ENCODE measurements around the gene UTS2B. TPM values are rescaled to one million over a fixed set of nuclear protein-coding genes. Genes with fewer than 3 reads are reported as not detected.

Gene UTS2B
- total RNA-seq, 2 experiments from 2014 or later, result not detected

- Histone ChIP-seq H3K36me3 (ENCODE audit: insufficient read depth, low read length) (no peaks in the 10 kb centered on the region), H3K4me1 (ENCODE audit: insufficient read depth, low read length) (no peaks in the 10 kb centered on the region), H3K27me3 (ENCODE audit: control insufficient read depth in 1 of 2, insufficient read depth in 2 of 2, low read length in 2 of 2) (no peaks in the 10 kb centered on the region), H3K4me3 (ENCODE audit: low read length) (no peak overlapping the region), H3K9me3 (ENCODE audit: control insufficient read depth in 1 of 2, insufficient read depth in 1 of 2, low read length in 2 of 2) (no peaks in the 10 kb centered on the region), H3K27ac (ENCODE audit: low read depth in 1 of 2, low read length in 2 of 2) (no peak overlapping the region)
- DNase-seq (no peak), ATAC-seq (ENCODE audit: poor library complexity) (no peak)
- no peaks in the 10 kb centered on the region for H3K9me3 Mint-ChIP-seq
- H3K4me3 Mint-ChIP-seq, result no peak overlapping the region
- ChIA-PET CTCF (interaction anchor here (1.4 kb wide), 1 partner anchor 15 kb away, joined by 3 read pairs; no protein-coding TSS in a partner anchor), POLR2A (no interaction called here)
- peaks cover 17% of the 10 kb centered on the region for H3K36me3 Mint-ChIP-seq (ENCODE audit: low read depth)
- intact Hi-C loops (cut with DNase I, micrococcal nuclease), result no loop called here
- H3K27ac Mint-ChIP-seq, result no peak overlapping the region
- no peaks in the 10 kb centered on the region for H3K27me3 Mint-ChIP-seq
- peaks cover 22% of the 10 kb centered on the region for H3K4me1 Mint-ChIP-seq (ENCODE audit: low read depth)
- no peak for TF ChIP-seq CTCF (IDR thresholded peaks at IDR 0.05)
These were observed 28.6 kb upstream of the UTS2B start for GRCh38 chr3:191358929-191359328.

- Mint-ChIP-seq H3K4me1 (ENCODE audit: low read depth) (peaks cover 22% of the 10 kb centered on the region), H3K27me3 (no peaks in the 10 kb centered on the region), H3K27ac (no peak overlapping the region), H3K4me3 (no peak overlapping the region), H3K36me3 (ENCODE audit: low read depth) (peaks cover 17% of the 10 kb centered on the region), H3K9me3 (no peaks in the 10 kb centered on the region)
- ATAC-seq (ENCODE audit: poor library complexity), result no peak
- intact Hi-C loops (cut with DNase I, micrococcal nuclease), result no loop called here
- H3K9me3 ChIP-seq (ENCODE audit: control insufficient read depth in 1 of 2, insufficient read depth in 1 of 2, low read length in 2 of 2), result no peaks in the 10 kb centered on the region
- no peak overlapping the region for H3K4me3 ChIP-seq (ENCODE audit: low read length)
- DNase-seq, result no peak
- TF ChIP-seq CTCF (IDR thresholded peaks at IDR 0.05), result no peak
- CTCF ChIA-PET, result interaction anchor here (1.4 kb wide), 1 partner anchor 14 kb away, joined by 3 read pairs; no protein-coding TSS in a partner anchor
- H3K27ac ChIP-seq (ENCODE audit: low read depth in 1 of 2, low read length in 2 of 2), result no peak overlapping the region
- H3K27me3 ChIP-seq (ENCODE audit: control insufficient read depth in 1 of 2, insufficient read depth in 2 of 2, low read length in 2 of 2), result no peaks in the 10 kb centered on the region
- H3K4me1 ChIP-seq (ENCODE audit: insufficient read depth, low read length), result no peaks in the 10 kb centered on the region
- H3K36me3 ChIP-seq (ENCODE audit: insufficient read depth, low read length), result no peaks in the 10 kb centered on the region
- POLR2A ChIA-PET, result interaction anchor here (0.6 kb wide), 1 partner anchor 832 kb away, joined by 3 read pairs; no protein-coding TSS in a partner anchor
These were observed 27.6 kb upstream of the UTS2B start for GRCh38 chr3:191357909-191358308.

- Mint-ChIP-seq H3K9me3 (no peaks in the 10 kb centered on the region), H3K27me3 (no peaks in the 10 kb centered on the region), H3K27ac (no peak overlapping the region), H3K4me3 (no peak overlapping the region), H3K36me3 (ENCODE audit: low read depth) (peaks cover 17% of the 10 kb centered on the region), H3K4me1 (ENCODE audit: low read depth) (peaks cover 22% of the 10 kb centered on the region)
- Histone ChIP-seq H3K27ac (ENCODE audit: low read depth in 1 of 2, low read length in 2 of 2) (no peak overlapping the region), H3K4me1 (ENCODE audit: insufficient read depth, low read length) (no peaks in the 10 kb centered on the region), H3K27me3 (ENCODE audit: control insufficient read depth in 1 of 2, insufficient read depth in 2 of 2, low read length in 2 of 2) (no peaks in the 10 kb centered on the region), H3K4me3 (ENCODE audit: low read length) (no peak overlapping the region), H3K9me3 (ENCODE audit: control insufficient read depth in 1 of 2, insufficient read depth in 1 of 2, low read length in 2 of 2) (no peaks in the 10 kb centered on the region), H3K36me3 (ENCODE audit: insufficient read depth, low read length) (no peaks in the 10 kb centered on the region)
- ChIA-PET POLR2A (no interaction called here), CTCF (no interaction called here)
- no peak for DNase-seq
- intact Hi-C loops (cut with DNase I, micrococcal nuclease), result no loop called here
- TF ChIP-seq CTCF (IDR thresholded peaks at IDR 0.05), result no peak
- ATAC-seq (ENCODE audit: poor library complexity), result no peak
These were observed 26.5 kb upstream of the UTS2B start for GRCh38 chr3:191356631-191357439.

All from CD4-positive, alpha-beta T cell (primary cell).